HG03575 (cell line): ENCODE measurements around the gene MCMBP.
A peak's percentile ranks its signal among the peaks of the same experiment; 100 is the strongest.
"Not testable (repeated sequence)": the region's sequence is repeated elsewhere in the genome, so short reads cannot be mapped to it uniquely, and the experiment has no call there.

ENCODE experiments used
- ATAC-seq: cut with Tn5 transposase; IDR thresholded peaks from one replicate; pipeline ENCODE4 v1.9.1; 2021; ENCODE audit not compliant: unreplicated experiment, insufficient number of reproducible peaks, low FRiP score; ENCODE audit errors: extremely low read depth

The MCMBP gene

GRCh38 chr10:119883901-119884611, 11.4 kb upstream of the MCMBP start:
- not testable (repeated sequence) for ATAC-seq

GRCh38 chr10:119878524-119878923, 5.9 kb upstream of the MCMBP start:
- ATAC-seq = no peak

DNA sequence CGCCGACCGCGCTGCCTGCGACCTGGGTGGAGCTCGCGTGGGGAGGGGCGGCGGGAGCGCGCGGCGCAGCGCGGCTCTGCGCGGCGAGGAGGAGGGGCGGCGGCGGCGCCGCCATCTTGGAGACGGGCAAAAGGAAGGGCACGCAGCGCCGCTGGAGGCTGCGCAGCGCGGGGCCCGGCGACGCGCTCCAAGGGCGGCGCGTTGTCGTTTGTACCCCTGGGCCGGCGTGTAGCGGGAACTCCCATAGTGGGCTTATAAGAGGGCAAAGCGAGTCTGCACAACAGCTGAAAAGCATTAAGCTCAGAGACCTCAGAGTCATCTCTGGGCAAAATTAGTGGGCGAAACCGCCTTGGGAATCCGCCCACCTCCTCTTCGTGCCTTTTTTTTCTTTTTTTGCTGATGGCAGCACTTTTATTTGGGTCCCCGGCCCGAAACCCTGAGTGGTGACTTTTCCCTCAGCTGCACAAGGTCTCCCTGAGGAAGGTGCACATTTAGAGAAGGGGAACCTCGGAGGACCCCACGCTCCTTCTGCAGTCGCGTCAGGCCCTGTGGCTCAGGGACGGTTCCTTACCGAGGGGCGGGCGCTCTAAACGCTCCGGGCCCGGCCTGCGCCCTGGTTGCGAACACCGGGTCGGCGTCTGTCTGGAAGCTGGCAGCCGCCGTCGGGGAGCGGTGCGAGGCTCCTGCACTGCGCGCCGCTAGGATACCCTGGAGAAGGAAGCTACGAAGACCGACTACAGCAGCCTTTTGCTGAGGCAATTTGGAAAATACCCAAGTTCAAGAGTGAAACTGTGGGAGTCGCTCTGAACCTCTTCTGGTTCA, 428 bp upstream of the MCMBP start:
- ATAC-seq = peak; percentile 47

DNA sequence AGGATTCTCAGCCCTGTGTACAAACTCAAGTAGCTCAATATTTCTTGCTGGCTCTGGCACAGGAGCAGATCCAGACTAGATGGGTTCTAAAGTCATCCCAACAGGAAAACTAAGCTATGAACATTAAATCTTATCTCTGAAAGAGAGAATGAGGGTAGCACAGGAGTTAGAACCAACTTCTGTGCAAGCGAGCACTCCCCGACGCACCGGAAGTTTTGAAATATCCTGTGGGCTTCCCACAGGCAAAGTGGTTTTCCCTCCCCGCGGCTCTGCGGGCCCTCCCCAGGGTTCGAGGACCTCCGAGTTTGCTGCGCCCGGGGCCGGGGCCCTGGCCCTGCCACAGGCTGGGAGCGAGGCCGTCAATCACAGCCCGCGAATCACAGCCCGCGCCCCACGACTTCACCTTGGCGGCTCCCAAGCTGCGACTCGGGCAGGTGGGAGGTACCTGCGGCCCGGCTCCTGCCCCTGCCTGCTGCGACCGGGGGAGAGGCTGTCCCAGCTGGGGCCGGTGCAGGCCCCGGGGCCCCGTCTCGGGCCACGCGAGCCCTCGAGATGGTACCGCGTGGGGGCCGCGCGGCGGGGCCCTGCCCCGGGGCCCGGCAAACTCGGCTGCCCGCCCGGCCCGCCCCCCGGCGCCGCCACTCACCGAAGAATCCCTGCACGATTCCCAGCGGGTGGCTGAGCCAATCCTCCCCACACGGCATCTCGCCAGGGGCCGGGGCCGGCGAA, 598 bp downstream of the MCMBP start:
- ATAC-seq = no peak

DNA sequence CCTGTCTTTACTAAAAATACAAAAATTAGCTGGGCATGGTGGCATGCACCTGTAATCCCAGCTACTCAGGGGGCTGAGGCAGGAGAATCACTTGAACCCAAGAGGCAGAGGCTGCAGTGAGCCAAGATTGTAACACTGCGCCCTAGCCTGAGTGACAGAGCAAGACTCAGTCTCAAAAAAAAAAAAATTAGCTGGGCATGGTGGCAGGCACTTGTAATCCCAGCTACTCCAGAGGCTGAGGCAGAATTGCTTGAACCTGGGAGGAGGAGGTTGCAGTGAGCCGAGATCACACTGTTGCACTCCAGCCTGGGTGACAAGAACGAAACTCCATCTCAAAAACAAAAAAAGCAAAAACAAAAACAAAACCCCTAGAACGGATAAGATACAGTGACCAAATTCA, 3.2 kb downstream of the MCMBP start:
- not testable (repeated sequence) for ATAC-seq

GRCh38 chr10:119867317-119867716, 5.3 kb downstream of the MCMBP start:
- ATAC-seq = no peak

- ATAC-seq = no peak
Observed at GRCh38 chr10:119865699-119866240, 6.9 kb downstream of the MCMBP start.

DNA sequence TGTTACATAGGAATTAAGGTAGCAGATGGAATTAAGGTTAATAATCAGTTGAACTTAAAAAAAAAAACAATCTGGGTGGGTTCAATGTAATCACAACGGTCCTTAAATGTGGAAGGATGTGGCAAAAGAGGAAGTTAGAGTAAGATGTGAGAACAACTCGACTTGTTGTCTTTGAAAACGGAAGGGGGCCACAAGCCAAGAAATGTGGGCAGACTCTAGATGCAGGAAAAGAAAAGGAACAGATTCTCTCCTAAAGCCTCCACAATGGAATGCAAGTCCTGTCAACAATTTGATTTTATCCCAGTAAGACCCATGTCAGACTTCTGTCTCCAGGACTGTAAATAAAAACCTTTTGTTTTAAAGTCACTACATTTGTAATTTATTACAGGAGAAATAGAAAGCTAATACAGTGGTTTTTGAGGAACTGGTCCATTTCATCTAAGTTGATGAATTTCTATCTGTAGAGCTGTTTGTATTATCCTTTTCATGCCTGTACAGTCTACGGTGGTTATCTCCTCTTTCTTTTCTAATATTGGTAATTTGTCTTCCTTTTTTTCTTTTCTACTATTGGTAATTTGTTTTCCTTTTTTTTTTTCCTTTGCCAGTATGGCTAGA, 8.6 kb downstream of the MCMBP start:
- ATAC-seq = no peak

DNA sequence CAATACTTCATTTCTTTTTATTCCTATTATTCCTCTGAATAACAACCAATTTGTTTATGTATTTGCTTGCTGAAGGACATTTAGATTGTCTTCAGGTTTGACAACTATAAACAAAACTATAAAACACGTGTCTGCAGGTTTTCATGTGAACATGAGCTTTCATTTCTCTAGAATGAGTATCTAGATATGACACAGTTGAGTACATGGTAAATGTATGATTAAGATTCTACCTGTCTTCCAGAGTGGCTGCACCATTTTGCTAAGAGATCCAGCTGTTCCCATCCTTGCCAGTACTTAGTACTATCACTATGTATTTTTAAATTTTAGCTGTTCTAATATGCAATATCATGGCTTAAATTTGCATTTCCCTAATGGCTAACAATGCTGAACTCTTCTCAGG, 10.1 kb downstream of the MCMBP start:
- no peak for ATAC-seq

DNA sequence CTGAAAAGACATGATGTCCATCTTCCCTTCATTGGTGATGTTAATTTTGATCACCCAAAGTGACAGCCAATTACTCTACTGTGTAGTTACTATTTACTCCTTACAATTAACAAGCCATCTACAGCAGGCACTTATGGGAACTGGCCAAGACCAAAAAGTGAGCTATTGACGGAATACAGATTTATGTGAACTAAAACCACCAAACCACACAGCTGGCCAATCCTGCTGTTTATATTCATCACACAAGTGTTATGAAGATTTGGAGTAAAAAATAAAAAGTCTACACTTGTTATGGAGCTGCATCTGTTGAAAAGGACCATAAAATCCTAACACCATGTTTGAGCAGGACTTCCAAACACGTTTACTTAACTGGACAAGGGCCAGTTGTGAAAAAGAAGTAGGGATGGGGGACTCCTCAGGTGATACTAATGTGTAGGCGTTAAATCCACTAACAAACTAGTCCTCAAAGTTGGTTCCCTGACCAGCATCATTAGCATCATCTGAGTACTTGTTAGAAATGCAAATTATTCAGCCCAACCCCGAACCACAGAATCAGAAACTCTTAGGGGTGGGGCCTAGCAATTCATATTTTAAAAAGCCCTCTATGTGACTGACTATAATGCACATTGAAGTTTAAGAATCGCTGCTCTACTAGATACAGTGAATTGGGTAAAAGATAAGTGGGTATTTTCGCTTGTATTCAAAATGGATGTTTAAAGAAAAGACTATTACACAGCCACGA, 11.6 kb downstream of the MCMBP start:
- no peak for ATAC-seq

DNA sequence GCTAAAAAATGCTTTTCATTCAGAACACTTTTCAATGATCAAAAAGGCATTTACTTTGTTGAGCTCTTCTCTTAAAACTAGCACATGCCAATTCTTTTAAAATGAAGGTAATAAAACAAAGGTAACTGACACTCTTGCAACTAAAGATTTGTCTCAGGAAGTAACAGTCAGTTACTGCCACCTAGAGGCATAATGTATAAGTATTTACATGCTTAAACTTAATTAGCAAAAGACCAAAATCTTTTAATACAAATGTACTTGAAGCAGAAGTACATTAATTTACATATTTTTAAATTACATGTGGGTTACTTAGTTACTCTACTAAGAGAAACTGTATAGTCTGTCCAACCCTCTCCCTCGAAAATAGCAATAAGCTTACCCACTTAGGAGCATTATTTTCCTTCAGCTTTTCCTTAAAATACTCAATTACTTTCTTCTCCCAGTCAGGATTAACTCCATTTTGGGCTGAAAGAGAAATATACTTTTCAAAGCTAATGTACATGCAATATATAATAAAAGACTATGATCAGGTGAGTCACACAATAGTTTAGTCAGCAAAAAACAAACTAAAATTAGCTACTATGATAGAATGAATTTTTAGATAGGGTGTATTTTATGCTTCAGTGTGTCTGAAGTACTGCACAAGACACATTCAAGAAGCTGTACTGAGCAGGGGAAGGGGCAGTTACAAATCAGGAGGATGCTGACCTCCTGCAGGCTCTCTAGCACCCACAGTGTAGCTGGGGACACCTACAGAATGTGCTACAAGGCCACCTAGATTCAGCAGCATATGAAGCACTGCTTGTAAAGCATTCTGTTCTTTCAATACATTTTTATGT, 13.0 kb downstream of the MCMBP start:
- no peak for ATAC-seq

- ATAC-seq = no peak
Observed at GRCh38 chr10:119858063-119858462, 14.6 kb downstream of the MCMBP start.

- ATAC-seq = no peak
Observed at GRCh38 chr10:119853574-119853973, 19.1 kb downstream of the MCMBP start.

GRCh38 chr10:119852822-119853221, 19.8 kb downstream of the MCMBP start:
- no peak for ATAC-seq

- no peak for ATAC-seq
Observed at GRCh38 chr10:119852277-119852676, 20.4 kb downstream of the MCMBP start.

DNA sequence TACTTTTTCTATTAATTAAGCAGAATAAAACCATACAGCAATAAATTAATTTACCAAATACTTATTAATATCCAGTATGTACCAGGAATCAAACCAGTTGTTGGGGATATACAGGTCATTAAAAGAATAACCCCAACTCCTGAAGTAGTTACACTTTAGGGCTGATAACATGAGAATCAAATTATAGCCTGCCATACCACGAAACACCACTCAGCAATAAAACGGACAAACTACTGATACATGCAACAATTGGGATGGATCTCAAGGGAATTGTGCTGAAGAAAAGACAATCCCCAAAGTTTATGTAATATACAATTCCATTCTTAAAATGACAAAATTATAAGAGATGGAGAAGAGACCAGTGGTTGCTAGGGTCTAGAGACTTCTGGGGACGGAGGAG, 22.7 kb downstream of the MCMBP start:
- ATAC-seq = no peak

- ATAC-seq = no peak
Observed at GRCh38 chr10:119849031-119849789, 23.4 kb downstream of the MCMBP start.
